GM21619 (cell line): ENCODE measurements around the gene ZFP57.

Source experiments
- ATAC-seq: cut with Tn5 transposase; IDR thresholded peaks from one replicate; pipeline ENCODE4 v1.9.1; 2021; ENCODE audit not compliant: unreplicated experiment

The ZFP57 gene

GRCh38 chr6:29626948-29627754 is 53.8 kb downstream of the ZFP57 start:
- ATAC-seq, result no peak

GRCh38 chr6:29625337-29625930 is 55.5 kb downstream of the ZFP57 start:
- ATAC-seq, result no peak

GRCh38 chr6:29624520-29624961 is 56.4 kb downstream of the ZFP57 start:
- no peak for ATAC-seq
